Measurements from ENCODE around the gene GSDMA.

Gene GSDMA

GRCh38 chr17:39963829-39964228 is 1.0 kb downstream of the GSDMA start:
- no peak for TF ChIP-seq EZH2phosphoT487 (IDR thresholded peaks at IDR 0.05; ENCODE audit: low read depth)
- no peak for TF ChIP-seq CTCF (IDR thresholded peaks at IDR 0.05; ENCODE audit: low read depth, low read length)
- H3K4me1 ChIP-seq (ENCODE audit: low read length): peaks cover 6% of the 10 kb centered on the region; the same call in 1 of the 2 replicates

GRCh38 chr17:39965017-39965699 is 2.4 kb downstream of the GSDMA start:
- no peak overlapping the region for H3K9ac ChIP-seq (ENCODE audit: low read length)
- TF ChIP-seq CTCF (IDR thresholded peaks at IDR 0.05; ENCODE audit: low read depth, low read length): no peak
- no peak for TF ChIP-seq EZH2phosphoT487 (IDR thresholded peaks at IDR 0.05; ENCODE audit: low read depth)
- H3K4me1 ChIP-seq (ENCODE audit: low read length): no peaks in the 10 kb centered on the region
- H3K9me3 ChIP-seq (ENCODE audit: insufficient read depth, low read length): no peaks in the 10 kb centered on the region
- no peak overlapping the region for H3K4me3 ChIP-seq (ENCODE audit: low read length)
- H4K20me1 ChIP-seq (ENCODE audit: insufficient read depth, low read length): no peaks in the 10 kb centered on the region
- no peak overlapping the region for H3K27ac ChIP-seq (ENCODE audit: low read length)
- no peak overlapping the region for H3K4me2 ChIP-seq (ENCODE audit: low read length)
- H3K27me3 ChIP-seq (ENCODE audit: low read depth, low read length): peaks cover 17% of the 10 kb centered on the region
- H3K79me2 ChIP-seq (ENCODE audit: low read length): no peaks in the 10 kb centered on the region
- no peak overlapping the region for H2AFZ ChIP-seq (ENCODE audit: low read depth, low read length)
- no peaks in the 10 kb centered on the region for H3K36me3 ChIP-seq (replicated peaks; ENCODE audit: low read depth, low read length)

More at GRCh38 chr17:39963829-39964228, 1.0 kb downstream of the GSDMA start:
- H3K4me2 ChIP-seq (ENCODE audit: low read length): no peak overlapping the region
- no peak overlapping the region for H3K4me3 ChIP-seq (ENCODE audit: low read length)
- no peaks in the 10 kb centered on the region for H3K9me3 ChIP-seq (ENCODE audit: insufficient read depth, low read length)
- H3K9ac ChIP-seq (ENCODE audit: low read length): no peak overlapping the region
- no peaks in the 10 kb centered on the region for H4K20me1 ChIP-seq (ENCODE audit: insufficient read depth, low read length)
- H3K36me3 ChIP-seq (replicated peaks; ENCODE audit: low read depth, low read length): no peaks in the 10 kb centered on the region
- no peak overlapping the region for H3K27ac ChIP-seq (ENCODE audit: low read length)
- 0 out of 2 replicates have a peak, but pooled peaks cover 9% of the 10 kb centered on the region for H3K27me3 ChIP-seq (ENCODE audit: low read depth, low read length)
- no peaks in the 10 kb centered on the region for H3K79me2 ChIP-seq (ENCODE audit: low read length)
- H2AFZ ChIP-seq (ENCODE audit: low read depth, low read length): no peak overlapping the region

- no peaks in the 10 kb centered on the region for H3K79me2 ChIP-seq (ENCODE audit: low read length)
- H3K27ac ChIP-seq (ENCODE audit: low read length): no peak overlapping the region
- no peaks in the 10 kb centered on the region for H4K20me1 ChIP-seq (ENCODE audit: insufficient read depth, low read length)
- peaks cover 30% of the 10 kb centered on the region for H3K27me3 ChIP-seq (ENCODE audit: low read depth, low read length)
- H2AFZ ChIP-seq (ENCODE audit: low read depth, low read length): no peak overlapping the region
- 0 out of 2 replicates have a peak, but pooled peaks cover 1% of the 10 kb centered on the region for H3K4me1 ChIP-seq (ENCODE audit: low read length)
- H3K36me3 ChIP-seq (replicated peaks; ENCODE audit: low read depth, low read length): no peaks in the 10 kb centered on the region
- no peak overlapping the region for H3K9ac ChIP-seq (ENCODE audit: low read length)
- no peaks in the 10 kb centered on the region for H3K9me3 ChIP-seq (ENCODE audit: insufficient read depth, low read length)
- no peak for TF ChIP-seq EZH2phosphoT487 (IDR thresholded peaks at IDR 0.05; ENCODE audit: low read depth)
- no peak for TF ChIP-seq CTCF (IDR thresholded peaks at IDR 0.05; ENCODE audit: low read depth, low read length)
- H3K4me3 ChIP-seq (ENCODE audit: low read length): no peak overlapping the region
- no peak overlapping the region for H3K4me2 ChIP-seq (ENCODE audit: low read length)
Observed at GRCh38 chr17:39966771-39967170, 4.0 kb downstream of the GSDMA start.

- H3K4me2 ChIP-seq (ENCODE audit: low read length): no peak overlapping the region
- H3K9me3 ChIP-seq (ENCODE audit: insufficient read depth, low read length): no peaks in the 10 kb centered on the region
- no peak overlapping the region for H3K4me3 ChIP-seq (ENCODE audit: low read length)
- no peaks in the 10 kb centered on the region for H3K36me3 ChIP-seq (replicated peaks; ENCODE audit: low read depth, low read length)
- H3K27ac ChIP-seq (ENCODE audit: low read length): no peak overlapping the region
- no peaks in the 10 kb centered on the region for H4K20me1 ChIP-seq (ENCODE audit: insufficient read depth, low read length)
- no peak overlapping the region for H2AFZ ChIP-seq (ENCODE audit: low read depth, low read length)
- H3K27me3 ChIP-seq (ENCODE audit: low read depth, low read length): peaks cover 31% of the 10 kb centered on the region
- TF ChIP-seq EZH2phosphoT487 (IDR thresholded peaks at IDR 0.05; ENCODE audit: low read depth) (no peak), CTCF (IDR thresholded peaks at IDR 0.05; ENCODE audit: low read depth, low read length) (no peak)
- no peak overlapping the region for H3K9ac ChIP-seq (ENCODE audit: low read length)
- no peaks in the 10 kb centered on the region for H3K79me2 ChIP-seq (ENCODE audit: low read length)
- peaks cover 10% of the 10 kb centered on the region for H3K4me1 ChIP-seq (ENCODE audit: low read length)
Observed at GRCh38 chr17:39968761-39969160, 6.0 kb downstream of the GSDMA start.
